Epidermal melanocyte (primary cell): ENCODE data around the gene PLBD1.

Source experiments
- DNase-seq: peaks from one replicate; pipeline ENCODE4 v3.0.0; 2011; ENCODE audit warnings: low spot score; ENCODE audit not compliant: insufficient read length

PLBD1 gene

DNA sequence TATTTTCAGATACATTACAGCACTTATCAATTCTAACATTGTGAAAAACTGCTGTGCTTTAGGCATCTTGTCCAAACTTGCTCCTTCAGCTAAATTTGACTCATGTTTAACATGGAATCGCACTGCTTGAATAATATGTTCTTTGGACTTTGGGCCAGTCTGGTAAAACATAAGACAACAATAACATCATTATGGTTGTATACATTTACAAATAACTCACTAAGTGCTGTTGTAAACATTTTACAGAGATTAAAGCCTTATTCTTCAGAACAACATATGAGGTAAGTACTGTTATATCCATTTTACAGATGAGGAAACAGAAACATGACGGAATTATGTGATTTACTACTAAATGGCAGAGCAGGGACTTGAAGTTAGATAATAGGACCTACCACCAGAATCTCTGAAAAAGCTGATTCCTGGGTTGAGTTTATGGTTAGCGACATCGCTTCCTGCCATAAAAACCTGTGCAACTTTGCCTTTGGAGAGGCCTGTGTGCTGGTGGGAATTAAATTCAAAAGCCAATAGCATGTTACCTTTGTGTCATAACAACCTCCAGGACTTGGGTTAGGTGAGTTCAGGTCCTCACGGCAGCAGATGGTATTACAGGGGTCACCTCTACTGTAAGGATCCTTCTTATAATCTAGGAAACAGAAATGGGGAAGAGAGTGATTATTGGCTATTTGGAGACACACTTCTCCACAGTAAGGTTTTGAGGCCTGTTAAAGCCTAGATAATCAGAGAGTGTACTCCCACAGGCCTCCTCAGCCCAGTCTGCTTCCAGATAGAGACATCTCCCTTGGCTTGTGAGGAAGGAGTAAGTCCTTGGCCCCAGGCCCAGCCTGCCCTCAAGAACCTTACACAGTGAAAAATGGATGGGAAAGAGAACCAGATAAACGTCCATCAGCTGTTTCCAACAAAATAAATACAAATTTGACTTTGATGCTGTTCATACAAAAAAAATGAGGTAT, 61.8 kb downstream of the PLBD1 start:
- DNase-seq, result no peak

DNA sequence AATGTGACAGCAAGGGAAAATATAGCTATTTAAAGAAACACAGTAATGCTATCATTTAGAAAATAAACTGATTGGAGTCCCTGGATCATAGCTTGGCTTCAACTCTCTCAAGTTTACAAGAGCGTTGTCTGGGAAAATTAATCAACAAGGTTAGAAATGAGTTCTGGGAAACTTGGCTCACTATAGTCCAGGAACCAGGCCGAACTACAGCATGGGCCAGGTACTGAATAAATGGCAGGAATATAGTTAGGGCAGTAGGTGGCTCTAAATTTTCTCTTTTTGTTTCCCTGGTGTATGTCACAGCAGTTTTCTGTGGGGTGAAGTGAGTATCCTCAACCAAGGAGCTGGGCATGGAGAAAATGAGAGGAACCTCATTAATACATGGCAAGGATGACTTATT, 72.4 kb downstream of the PLBD1 start:
- DNase-seq, result no peak

DNA sequence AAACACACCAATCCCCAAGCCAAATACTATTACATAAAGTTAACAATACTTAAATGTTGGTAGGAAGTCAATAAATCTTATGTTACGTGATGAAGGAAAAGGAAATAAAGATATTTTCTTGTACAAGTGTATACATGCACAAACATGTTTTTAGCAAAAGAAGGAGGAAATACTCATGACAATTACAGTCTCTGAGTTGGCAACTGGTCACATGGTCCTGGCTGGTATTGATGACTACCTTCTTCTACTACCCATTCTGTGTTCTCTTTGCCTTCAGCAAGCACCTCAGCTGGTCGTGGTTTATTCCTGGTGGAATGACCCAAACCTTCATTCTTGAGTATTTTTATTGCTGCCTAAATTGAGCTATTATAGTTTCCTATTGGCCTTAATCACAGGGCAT, 84.8 kb downstream of the PLBD1 start:
- no peak for DNase-seq

DNA sequence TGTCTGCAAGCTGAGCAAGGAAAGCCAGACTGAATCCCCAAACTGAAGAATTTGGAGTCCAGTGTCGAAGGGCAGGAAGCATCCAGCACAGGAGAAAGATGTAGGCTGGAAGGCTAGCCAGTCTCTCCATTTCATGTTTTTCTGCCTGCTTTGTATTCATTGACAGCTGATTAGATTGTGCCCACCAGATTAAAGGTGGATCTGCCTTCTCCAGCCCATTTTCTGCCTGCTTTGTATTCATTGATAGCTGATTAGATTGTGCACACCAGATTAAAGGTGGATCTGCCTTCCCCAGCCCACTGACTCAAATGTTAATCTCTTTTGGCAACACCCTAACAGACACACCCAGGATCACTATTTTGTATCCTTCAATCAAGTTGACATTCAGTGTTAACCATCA, 85.3 kb downstream of the PLBD1 start:
- DNase-seq, result no peak

DNA sequence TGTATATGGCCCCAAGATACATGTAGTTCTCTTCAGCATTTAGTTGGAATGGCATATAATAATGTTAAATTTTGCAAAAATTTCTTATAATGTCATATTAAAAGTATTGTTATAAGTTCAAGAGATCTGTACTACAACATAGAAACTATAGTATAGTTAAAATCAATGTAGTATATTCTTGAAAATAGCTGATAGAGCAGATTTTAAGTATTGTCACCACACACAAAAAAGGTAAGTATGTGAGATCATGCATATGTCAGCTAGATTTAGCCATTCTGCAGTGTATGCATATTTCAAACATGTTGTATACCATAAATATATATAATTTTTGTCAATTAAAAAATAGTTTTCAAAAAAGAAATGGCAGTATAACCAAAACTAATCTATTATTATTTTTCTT, 86.5 kb downstream of the PLBD1 start:
- no peak for DNase-seq

DNA sequence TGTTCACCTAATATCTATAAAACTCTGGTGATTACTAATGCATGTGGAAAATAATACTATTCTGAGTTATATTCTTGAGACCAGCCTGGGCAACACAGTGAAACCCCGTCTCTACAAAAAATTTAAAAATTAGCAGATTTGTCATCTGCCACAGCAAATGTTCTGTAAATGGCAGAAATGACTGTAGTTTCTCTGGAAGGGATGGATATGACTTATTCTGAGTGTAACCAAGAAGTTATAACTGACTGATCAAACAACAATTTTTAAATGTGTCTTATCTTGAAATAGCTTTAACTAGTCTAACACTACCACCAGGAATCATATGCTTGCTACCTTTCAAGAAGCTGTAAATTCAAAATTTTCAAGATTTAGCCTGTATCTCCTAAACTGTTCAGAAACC, 88.7 kb downstream of the PLBD1 start:
- no peak for DNase-seq

DNA sequence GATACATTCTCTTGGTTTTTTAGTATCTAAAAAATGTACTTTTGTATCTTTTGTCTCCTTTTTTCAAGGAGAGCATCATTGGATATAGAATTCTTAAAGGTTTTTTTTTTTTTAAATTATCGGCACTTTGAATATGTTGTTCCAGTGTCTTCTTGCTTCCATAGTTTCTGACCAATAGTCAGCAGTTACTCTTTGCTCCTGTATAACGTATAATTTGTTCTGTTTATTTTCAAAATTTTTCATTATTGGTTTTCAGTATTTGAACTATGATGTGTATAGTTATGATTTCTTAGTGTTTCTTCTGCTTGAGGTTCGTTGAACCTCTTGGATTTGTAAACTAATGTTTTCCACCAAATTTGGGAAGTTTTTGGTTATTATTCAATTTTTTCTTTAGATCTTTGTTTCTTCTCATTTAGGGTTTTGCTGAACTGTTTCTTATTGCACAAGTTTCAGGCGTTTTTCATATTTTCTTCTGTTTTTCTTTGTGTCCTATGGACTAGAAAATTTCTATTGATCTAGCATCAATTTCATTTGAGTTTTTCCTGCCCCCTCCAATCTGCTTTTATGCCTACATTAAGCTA, 93.9 kb downstream of the PLBD1 start:
- DNase-seq, result no peak

DNA sequence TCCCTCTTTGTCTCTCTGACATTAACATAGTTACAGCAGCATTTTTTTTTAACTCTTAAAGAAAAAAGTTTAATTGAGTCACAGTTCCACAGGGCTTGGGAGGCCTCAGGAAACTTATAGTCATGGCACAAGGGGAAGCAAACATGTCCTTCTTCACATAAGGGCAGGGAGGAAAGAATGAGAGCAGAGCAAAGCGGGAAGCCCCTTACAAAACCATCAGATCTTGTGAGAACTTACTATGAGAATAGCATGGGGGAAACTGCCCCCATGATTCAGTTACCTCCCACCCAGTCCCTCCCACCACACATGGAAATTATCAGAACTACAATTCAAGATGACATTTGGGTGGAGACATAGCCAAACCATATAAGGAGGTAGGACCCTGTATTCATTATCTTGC, 96.2 kb downstream of the PLBD1 start:
- no peak for DNase-seq

DNA sequence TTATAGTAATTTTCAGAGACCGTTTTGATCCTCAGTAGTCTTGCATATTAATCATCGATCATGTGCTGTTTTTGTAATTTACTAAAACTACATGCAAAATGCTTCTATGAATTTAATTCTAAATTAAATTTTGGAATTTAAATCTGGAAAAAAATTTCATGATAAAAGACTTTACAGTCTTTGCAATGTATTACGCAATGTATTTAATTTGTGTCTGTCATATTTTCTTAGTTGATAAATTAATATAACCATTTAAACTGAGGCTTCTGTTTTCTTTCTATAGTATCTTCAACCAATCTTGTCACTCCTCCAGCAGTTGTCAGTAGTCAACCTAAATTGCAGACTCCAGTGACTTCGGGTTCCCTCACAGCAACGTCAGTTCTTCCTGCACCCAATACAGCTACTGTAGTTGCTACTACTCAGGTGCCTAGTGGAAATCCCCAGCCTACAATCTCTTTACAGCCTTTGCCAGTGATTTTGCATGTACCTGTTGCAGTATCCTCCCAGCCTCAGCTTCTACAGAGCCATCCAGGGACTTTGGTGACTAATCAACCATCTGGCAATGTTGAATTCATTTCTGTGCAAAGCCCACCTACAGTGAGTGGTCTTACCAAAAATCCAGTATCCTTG, 107.4 kb downstream of the PLBD1 start:
- DNase-seq, result no peak

DNA sequence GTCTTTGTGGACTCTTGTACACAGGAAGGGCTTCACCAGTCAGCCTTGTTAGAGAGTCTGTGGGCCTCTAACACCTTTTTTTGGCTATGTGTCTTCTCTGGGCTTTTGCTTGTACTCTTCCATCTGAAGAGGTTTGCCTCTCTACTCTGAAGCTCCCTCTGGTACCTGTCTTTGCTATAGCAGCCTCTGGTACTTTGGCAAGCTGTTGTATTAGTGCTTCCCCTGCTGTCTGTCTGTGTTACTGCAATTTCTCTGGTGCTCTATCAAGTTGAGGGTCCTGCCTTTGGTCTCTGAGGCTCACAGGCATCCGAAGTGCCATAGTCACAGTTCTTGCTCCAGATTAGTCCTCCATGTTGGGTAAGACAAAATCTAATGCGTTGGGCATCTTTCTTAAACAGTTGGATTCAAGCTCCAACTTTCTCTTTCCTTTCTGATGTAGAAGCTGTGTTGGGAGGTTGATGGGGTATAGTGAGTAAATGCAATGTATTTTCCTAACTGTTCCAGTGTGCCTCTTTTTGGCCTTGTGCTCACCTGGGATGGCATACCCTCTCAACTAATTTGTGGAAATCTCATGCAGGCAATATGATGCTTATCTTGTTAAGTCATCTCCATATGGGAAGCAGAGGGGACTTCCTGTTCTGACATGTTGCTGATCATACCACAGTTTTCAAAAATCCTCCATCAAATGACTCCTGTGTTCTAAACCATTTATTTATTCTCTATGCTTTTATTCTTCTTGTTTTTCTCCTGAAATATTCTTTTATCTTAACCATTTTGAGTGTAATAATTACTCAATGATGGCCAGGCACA, 113.4 kb downstream of the PLBD1 start:
- no peak for DNase-seq
